D721Med (cell line): ENCODE results near the gene ZMYND11.

Experiments
- DNase-seq: peaks from one replicate; pipeline ENCODE4 v3.0.0; 2011; ENCODE audit warnings: low spot score; ENCODE audit not compliant: insufficient read length
- FAIRE-seq: peaks from 2 replicates; lab custom pipeline; 2011; peaks lifted over from hg19 to GRCh38; lab: Jason Lieb, UNC
- TF ChIP-seq, protein P1 (sequence below): IDR thresholded peaks from 2 replicates; pipeline ENCODE4 v1.5.1; 2012; ENCODE audit warnings: mild to moderate bottlenecking, control low read depth; ENCODE audit not compliant: insufficient read depth; ENCODE audit errors: missing control alignments

The ZMYND11 gene

DNA sequence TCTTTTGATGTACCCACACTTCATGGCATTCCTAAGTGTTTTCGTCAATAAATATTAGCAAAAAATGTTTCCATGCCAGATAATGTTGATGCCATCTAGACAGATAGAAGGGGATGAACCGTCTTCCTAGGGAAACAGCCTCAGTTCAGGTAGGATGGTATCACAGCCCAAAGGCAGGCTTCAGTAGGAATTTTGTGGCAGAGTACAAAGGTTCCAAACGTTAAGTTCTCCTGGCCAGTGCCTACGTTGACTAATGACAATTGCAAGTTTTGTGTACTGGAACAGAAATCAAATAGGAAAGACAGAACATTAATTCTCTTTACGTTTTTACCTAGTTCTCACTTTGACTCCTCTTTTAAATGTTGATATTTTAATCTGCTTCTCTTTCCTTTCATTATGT lies 75.0 kb downstream of the ZMYND11 start:
- no peak for DNase-seq
- FAIRE-seq, result no peak
- TF ChIP-seq, protein P1, sequence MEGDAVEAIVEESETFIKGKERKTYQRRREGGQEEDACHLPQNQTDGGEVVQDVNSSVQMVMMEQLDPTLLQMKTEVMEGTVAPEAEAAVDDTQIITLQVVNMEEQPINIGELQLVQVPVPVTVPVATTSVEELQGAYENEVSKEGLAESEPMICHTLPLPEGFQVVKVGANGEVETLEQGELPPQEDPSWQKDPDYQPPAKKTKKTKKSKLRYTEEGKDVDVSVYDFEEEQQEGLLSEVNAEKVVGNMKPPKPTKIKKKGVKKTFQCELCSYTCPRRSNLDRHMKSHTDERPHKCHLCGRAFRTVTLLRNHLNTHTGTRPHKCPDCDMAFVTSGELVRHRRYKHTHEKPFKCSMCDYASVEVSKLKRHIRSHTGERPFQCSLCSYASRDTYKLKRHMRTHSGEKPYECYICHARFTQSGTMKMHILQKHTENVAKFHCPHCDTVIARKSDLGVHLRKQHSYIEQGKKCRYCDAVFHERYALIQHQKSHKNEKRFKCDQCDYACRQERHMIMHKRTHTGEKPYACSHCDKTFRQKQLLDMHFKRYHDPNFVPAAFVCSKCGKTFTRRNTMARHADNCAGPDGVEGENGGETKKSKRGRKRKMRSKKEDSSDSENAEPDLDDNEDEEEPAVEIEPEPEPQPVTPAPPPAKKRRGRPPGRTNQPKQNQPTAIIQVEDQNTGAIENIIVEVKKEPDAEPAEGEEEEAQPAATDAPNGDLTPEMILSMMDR, result no peak

DNA sequence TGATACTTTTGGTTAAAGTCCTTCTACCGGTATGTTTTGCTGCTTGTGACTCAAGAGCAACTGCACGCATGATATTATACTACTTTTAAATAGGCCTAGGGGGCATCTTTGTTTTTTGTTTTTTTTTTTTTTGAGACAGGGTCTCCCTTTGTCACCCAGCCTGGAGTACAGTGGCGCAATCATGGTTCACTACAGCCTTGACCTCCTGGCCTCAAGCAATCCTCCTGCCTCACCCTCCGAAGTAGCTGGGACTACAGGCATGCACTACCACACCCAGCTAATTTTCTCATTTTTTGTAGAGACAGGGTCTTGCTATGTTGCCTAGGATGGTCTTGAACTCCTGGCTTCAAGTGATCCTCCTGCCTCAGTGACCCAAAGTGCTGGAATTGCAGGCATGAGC lies 80.2 kb downstream of the ZMYND11 start:
- TF ChIP-seq, protein P1, result no peak
- FAIRE-seq, result no peak
- DNase-seq, result no peak

DNA sequence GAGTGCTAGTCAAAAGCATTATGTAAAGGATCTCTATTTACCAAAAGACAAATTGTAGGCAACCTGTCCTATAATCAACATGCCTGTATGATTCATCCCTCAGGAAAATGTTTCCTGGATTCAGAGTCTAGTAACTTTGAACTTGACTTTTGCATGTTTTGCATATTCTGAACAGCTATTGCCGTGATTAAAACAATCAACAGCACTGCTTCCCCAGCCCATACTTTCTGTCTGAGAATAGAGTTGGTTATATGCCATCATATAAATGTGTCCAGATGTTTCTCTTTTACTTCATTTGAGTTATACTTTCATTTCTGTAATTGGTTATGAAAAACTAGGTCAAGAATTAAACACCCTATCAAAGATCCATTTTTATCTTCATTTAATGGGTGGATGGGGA lies 83.5 kb downstream of the ZMYND11 start:
- DNase-seq (no peak), FAIRE-seq (peak; percentile 32)
- TF ChIP-seq, protein P1, result no peak

DNA sequence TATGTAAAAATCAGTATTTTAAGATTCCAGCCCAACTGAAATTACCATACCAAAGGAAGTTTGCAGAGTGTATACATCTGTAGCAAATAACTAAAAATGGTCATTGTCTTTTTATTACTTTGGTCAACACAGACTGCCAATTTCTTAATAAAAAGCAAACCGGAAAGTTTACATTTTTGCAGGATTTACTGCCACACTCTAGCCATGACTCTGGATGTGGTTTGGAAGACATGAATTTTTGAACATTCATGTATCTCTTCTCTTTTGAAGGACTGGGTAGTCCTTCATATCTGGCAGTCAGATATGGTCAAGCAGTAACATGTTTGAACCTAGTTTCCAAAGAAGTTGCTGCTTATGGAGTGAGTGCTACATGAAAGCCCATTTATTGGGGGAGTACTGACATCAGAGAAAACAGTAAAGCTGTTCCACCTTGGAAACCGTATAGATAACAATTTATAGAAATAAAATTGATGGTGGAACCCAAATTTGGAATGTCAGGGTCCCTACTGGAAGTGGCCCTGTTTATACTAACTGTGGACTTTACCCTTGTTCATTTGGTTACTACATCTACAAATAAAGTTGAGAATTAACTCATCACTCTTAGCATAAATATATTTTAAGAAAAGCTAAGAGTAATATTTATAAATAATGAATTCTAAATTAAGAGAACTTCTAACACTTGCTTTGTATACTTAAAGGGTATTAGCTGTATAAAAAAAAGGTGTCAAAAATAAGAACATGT lies 84.6 kb downstream of the ZMYND11 start:
- FAIRE-seq, result no peak
- TF ChIP-seq, protein P1, result no peak

DNA sequence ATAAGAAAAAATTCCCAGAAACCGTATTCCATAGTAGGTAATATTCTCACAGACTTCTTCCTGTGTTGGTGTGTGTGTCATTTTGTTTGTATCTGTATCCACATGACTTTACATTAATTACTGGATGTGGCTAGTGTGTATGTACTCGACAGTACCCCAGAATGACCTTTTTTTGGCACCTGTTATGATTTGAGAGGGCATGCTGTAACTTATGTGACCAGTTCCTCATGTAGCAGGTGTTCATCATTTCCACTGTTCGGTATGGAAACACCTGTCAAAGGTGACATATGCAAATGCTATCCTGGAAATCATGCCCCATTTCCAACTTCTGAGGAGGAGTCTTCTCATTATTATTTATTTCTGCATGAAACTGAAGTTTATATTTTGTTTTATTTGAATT lies 89.3 kb downstream of the ZMYND11 start:
- DNase-seq (no peak), FAIRE-seq (no peak)
- TF ChIP-seq, protein P1, result no peak

More for the DNA sequence above, 84.6 kb downstream of the ZMYND11 start:
- DNase-seq, result no peak

DNA sequence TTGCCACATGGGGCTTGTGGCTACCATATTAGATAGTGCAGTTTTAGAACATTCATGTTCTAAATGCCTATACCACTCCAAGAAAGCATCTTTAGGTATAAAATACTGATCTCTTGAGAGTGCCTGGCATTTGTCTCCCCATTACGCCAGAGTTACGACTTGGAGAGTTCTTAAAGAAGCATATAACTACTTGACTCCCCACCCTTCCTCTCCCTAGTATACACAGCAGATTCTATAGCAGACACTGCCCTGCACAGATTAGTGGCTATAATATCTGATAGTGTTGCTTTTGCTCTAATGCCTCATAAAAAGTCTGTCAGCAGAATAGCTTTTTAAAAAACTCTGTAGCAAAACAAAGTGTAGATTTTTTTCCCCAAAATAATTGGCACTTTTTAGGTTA lies 90.8 kb downstream of the ZMYND11 start:
- DNase-seq, result no peak
- no peak for FAIRE-seq
- TF ChIP-seq, protein P1, result no peak

DNA sequence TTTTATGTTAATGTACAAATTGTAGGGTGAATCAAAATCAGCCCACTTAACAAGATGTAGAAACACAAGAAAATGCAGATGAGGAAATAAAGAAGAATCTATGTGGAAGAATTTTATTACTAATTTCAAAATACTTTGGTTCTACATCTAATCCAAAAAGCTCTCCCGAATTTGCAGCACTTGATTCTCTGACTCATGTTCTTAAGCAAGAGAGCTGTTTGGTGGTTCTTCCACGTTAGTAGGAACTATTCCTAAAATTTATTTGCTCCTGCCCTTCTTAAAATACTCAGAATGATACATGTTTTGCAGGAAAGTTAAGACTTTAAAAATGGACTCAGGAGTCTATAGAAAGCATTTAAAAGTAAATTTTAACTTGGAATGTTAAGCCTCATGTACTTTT lies 91.8 kb downstream of the ZMYND11 start:
- TF ChIP-seq, protein P1, result no peak
- DNase-seq, result no peak
- FAIRE-seq, result no peak
